ENCODE data around the gene PPP1R7. TPM values are rescaled to one million over a fixed set of nuclear protein-coding genes. Genes with fewer than 3 reads are reported as not detected.

Gene PPP1R7
- total RNA-seq, 2 experiments from 2014 or later, result 78.8 to 84.6 TPM

DNA sequence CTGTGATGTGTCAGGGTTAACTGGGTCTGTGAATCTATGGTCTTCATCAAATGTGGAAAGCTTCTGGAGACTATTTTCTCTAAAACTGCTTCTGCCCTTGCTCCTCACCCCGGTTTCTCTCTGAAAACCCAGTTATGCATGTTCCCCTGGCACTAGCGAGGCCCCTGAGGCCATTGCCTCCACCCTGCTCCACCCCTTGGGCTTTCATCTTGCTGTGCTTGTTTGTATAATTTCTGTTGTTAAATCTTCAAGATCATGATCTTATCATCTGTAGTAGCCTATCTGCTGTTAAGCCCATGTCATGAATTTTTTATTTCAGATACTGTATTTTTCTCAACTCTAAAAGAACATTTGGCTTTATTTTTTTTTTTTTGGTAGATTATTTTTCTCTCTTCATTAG, 23.3 kb downstream of the PPP1R7 start:
- DNase-seq, result no peak
- Mint-ChIP-seq H3K4me3 (no peak overlapping the region), H3K27ac (no peak overlapping the region), H3K36me3 (peaks cover 51% of the 10 kb centered on the region), H3K27me3 (no peaks in the 10 kb centered on the region), H3K4me1 (no peaks in the 10 kb centered on the region), H3K9me3 (peaks cover 2% of the 10 kb centered on the region)
- POLR2A ChIA-PET, result interaction anchor here (0.7 kb wide), 1 partner anchor 63 kb away, joined by 4 read pairs; no protein-coding TSS in a partner anchor
- no peak for ATAC-seq (ENCODE audit: low read depth)

DNA sequence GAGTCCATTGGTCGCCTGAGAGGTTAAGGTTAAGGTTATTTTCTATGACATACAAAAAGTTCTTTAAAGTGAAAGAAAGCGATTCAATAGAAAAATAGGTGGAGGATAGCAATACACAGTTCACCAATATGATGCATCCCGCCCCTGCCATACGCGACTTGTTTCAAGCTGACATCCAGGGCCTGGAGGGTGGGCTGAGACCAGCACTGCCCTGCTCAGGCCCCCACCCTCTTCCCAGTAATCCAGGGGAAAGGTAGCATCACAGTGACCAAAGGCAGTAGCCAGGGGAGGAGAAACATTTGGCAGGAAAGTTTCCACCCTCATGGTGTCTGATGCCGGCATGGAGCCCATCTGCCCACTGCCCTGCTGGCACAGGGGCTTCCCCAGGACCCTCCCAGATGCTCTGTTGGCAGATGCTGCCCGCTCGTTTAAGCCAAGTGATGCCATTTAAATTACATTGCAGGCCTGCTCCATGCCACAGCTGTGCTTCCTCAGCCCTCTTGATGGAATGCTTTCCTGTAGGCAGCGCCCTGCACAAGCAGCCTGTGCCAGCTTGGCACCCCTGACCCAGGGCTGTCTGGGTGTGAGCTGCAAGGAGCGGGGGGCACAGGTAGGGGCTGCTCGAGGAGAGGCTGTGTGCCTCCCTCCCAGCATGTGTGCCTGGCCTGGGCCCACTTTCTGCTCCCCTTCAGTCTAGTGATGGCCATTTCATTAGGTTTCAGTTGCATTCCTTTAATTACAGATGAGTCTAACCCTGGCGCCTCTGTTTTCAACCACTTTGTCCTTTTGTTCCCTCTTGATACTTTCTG, 27.5 kb downstream of the PPP1R7 start:
- Mint-ChIP-seq H3K4me1 (no peaks in the 10 kb centered on the region), H3K9me3 (no peaks in the 10 kb centered on the region), H3K4me3 (no peak overlapping the region), H3K36me3 (peaks cover 18% of the 10 kb centered on the region), H3K27ac (no peak overlapping the region), H3K27me3 (no peaks in the 10 kb centered on the region)
- DNase-seq (no peak), ATAC-seq (ENCODE audit: low read depth) (no peak)
- POLR2A ChIA-PET, result no interaction called here

DNA sequence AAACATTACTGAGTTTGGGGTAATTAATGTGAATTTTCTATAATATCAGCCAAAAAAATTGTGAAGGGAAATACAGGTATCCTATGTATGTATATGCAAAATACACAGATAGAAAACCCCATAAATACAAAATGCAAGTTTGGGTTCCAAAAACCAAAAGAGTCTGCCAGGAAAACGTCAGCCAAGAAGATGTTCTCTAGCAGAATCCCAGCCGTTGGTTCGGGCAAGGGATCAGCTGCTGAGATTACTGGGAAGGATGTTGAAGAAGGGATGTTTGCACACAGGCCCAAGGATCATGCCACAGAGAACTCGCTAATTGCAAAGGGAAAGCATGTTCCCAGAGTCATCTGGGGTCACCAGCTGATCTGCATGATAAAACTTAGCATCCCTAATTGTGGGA, 28.7 kb downstream of the PPP1R7 start:
- POLR2A ChIA-PET, result no interaction called here
- Mint-ChIP-seq H3K27me3 (no peaks in the 10 kb centered on the region), H3K4me1 (no peaks in the 10 kb centered on the region), H3K9me3 (no peaks in the 10 kb centered on the region), H3K27ac (no peak overlapping the region), H3K4me3 (no peak overlapping the region), H3K36me3 (peaks cover 14% of the 10 kb centered on the region)
- no peak for DNase-seq
- no peak for ATAC-seq (ENCODE audit: low read depth)

GRCh38 chr2:241179899-241180298, 29.6 kb downstream of the PPP1R7 start:
- H3K27me3 Mint-ChIP-seq, result no peaks in the 10 kb centered on the region
- H3K36me3 Mint-ChIP-seq, result peaks cover 10% of the 10 kb centered on the region
- POLR2A ChIA-PET, result no interaction called here
- DNase-seq (no peak), ATAC-seq (ENCODE audit: low read depth) (no peak)
- no peaks in the 10 kb centered on the region for H3K4me1 Mint-ChIP-seq
- no peaks in the 10 kb centered on the region for H3K9me3 Mint-ChIP-seq
- H3K4me3 Mint-ChIP-seq, result no peak overlapping the region
- H3K27ac Mint-ChIP-seq, result no peak overlapping the region

DNA sequence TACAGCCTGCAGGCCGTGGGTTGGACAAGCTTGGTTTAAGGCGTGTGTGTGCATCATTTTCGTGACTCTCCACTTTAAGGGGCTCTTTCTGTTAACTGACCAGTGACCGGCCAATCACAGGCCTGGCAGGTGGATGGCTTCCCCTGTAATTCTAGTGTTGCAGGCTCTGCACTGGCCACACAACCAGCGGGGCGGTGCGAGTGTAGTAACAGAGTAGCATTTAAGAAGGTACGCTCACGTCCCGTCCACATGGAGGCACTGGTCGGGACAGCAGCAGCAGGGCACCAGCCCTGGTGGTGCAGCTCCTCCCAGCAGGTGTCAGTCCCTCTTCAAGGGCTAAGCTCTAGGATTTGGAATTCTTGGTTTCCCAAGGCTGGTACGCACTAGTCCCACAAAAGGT, 30.2 kb downstream of the PPP1R7 start:
- ATAC-seq (ENCODE audit: low read depth) (no peak), DNase-seq (no peak)
- Mint-ChIP-seq H3K27ac (no peak overlapping the region), H3K4me3 (no peak overlapping the region), H3K9me3 (no peaks in the 10 kb centered on the region), H3K36me3 (peaks cover 6% of the 10 kb centered on the region), H3K4me1 (no peaks in the 10 kb centered on the region), H3K27me3 (no peaks in the 10 kb centered on the region)
- POLR2A ChIA-PET, result no interaction called here

- no peaks in the 10 kb centered on the region for H3K27me3 Mint-ChIP-seq
- POLR2A ChIA-PET, result no interaction called here
- DNase-seq, result no peak
- ATAC-seq (ENCODE audit: low read depth), result no peak
- H3K4me1 Mint-ChIP-seq, result no peaks in the 10 kb centered on the region
- H3K9me3 Mint-ChIP-seq, result no peaks in the 10 kb centered on the region
- no peak overlapping the region for H3K27ac Mint-ChIP-seq
- H3K36me3 Mint-ChIP-seq, result peaks cover 4% of the 10 kb centered on the region
- no peak overlapping the region for H3K4me3 Mint-ChIP-seq
These were observed 31.9 kb downstream of the PPP1R7 start for GRCh38 chr2:241182126-241182525.

GRCh38 chr2:241182531-241183133, 32.4 kb downstream of the PPP1R7 start:
- Mint-ChIP-seq H3K27ac (no peak overlapping the region), H3K4me3 (no peak overlapping the region), H3K9me3 (no peaks in the 10 kb centered on the region), H3K36me3 (peaks cover 4% of the 10 kb centered on the region), H3K27me3 (no peaks in the 10 kb centered on the region), H3K4me1 (no peaks in the 10 kb centered on the region)
- POLR2A ChIA-PET, result no interaction called here
- DNase-seq, result no peak
- ATAC-seq (ENCODE audit: low read depth), result no peak

- Mint-ChIP-seq H3K9me3 (no peaks in the 10 kb centered on the region), H3K4me3 (no peak overlapping the region), H3K27ac (no peak overlapping the region), H3K36me3 (peaks cover 2% of the 10 kb centered on the region), H3K4me1 (no peaks in the 10 kb centered on the region), H3K27me3 (no peaks in the 10 kb centered on the region)
- POLR2A ChIA-PET, result no interaction called here
- ATAC-seq (ENCODE audit: low read depth), result no peak
- DNase-seq, result no peak
These were observed 33.0 kb downstream of the PPP1R7 start for GRCh38 chr2:241183221-241183620.

GRCh38 chr2:241184901-241185300, 34.6 kb downstream of the PPP1R7 start:
- ATAC-seq (ENCODE audit: low read depth), result no peak
- H3K4me1 Mint-ChIP-seq, result no peaks in the 10 kb centered on the region
- H3K9me3 Mint-ChIP-seq, result no peaks in the 10 kb centered on the region
- H3K36me3 Mint-ChIP-seq, result peaks cover 2% of the 10 kb centered on the region
- POLR2A ChIA-PET, result no interaction called here
- no peaks in the 10 kb centered on the region for H3K27me3 Mint-ChIP-seq
- H3K4me3 Mint-ChIP-seq, result no peak overlapping the region
- DNase-seq, result no peak
- no peak overlapping the region for H3K27ac Mint-ChIP-seq

DNA sequence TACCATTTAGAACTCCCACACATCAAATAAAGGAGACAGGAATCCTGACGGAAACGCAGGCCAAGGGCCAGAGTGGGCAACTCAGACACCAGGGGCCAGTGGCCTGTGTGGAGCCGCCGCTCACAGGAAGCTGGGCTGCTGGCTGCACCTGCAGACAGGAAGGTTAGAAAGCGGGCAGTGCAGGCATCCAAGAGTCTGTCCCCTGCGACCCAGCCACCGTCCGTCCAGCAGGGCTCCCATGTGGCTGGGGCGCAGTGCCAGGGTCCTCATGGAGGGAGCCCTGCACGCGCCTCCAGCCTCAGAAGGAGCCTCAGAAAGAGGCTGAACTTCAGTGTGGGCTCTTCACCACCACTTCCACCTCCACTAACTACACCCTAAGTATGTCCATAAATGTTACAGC, 35.7 kb downstream of the PPP1R7 start:
- Mint-ChIP-seq H3K27me3 (no peaks in the 10 kb centered on the region), H3K4me3 (no peak overlapping the region), H3K36me3 (peaks cover 2% of the 10 kb centered on the region), H3K27ac (no peak overlapping the region), H3K4me1 (no peaks in the 10 kb centered on the region), H3K9me3 (no peaks in the 10 kb centered on the region)
- POLR2A ChIA-PET, result no interaction called here
- no peak for DNase-seq
- no peak for ATAC-seq (ENCODE audit: low read depth)

DNA sequence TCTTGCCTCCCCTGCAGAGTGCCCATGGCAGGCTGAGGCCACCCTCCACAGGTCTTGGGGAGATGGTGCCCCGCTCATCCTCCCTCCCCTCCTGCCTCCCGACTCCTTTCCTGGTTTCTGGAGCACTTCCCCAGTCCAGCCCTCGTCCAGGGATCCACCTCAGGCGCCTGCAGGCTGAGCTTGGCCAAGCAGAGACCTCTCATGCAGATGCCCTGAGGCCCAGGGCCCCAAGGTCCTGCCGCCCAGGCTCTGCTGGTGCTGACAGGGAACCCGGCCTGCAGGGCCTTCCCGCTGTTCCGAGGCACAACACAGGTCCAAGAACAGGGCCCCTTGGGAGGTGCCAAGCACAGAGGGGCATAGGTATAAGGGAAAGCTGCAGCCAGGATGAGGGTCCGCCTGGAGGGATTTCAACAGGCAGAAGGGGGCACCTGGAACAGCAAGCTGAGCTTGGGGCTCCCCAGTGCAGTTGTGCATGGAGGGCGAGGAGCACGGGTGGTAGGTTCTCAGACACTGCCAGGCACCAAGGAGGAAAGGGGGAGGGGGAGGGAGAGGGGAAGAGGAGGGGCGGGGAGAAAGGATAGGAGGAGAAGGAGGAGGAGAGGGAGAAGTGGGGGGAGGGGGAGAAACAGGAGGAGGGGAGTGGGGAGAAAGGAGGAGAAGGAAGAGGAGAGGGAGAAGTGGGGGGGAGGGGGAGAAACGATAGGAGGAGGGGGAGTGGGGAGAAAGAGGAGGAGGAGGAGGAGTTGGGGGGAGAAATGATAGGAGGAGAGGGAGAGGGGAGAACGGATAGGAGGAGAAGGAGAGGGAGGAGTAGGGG, 37.0 kb downstream of the PPP1R7 start:
- DNase-seq (no peak), ATAC-seq (ENCODE audit: low read depth) (no peak)
- Mint-ChIP-seq H3K4me1 (no peaks in the 10 kb centered on the region), H3K9me3 (no peaks in the 10 kb centered on the region), H3K27ac (no peak overlapping the region), H3K27me3 (no peaks in the 10 kb centered on the region), H3K36me3 (peaks cover 2% of the 10 kb centered on the region), H3K4me3 (no peak overlapping the region)
- POLR2A ChIA-PET, result no interaction called here

GRCh38 chr2:241187918-241188234, 37.6 kb downstream of the PPP1R7 start:
- Mint-ChIP-seq H3K4me3 (no peak overlapping the region), H3K9me3 (no peaks in the 10 kb centered on the region), H3K4me1 (no peaks in the 10 kb centered on the region), H3K36me3 (peaks cover 2% of the 10 kb centered on the region), H3K27me3 (no peaks in the 10 kb centered on the region), H3K27ac (no peak overlapping the region)
- ATAC-seq (ENCODE audit: low read depth) (no peak), DNase-seq (no peak)
- POLR2A ChIA-PET, result no interaction called here

- Mint-ChIP-seq H3K27ac (no peak within 1 kb of the TSS), H3K27me3 (no peaks in the 10 kb centered on the region), H3K36me3 (peaks cover 2% of the 10 kb centered on the region), H3K9me3 (no peaks in the 10 kb centered on the region), H3K4me1 (no peaks in the 10 kb centered on the region), H3K4me3 (no peak within 1 kb of the TSS)
- ATAC-seq (ENCODE audit: low read depth) (no peak), DNase-seq (no peak)
- POLR2A ChIA-PET, result no interaction called here
These were observed 38.3 kb downstream of the PPP1R7 start, which contains the start of gene ANO7 for GRCh38 chr2:241188361-241189092. Gene ANO7, plus strand, starts transcription at chr2:241188677. Its CDS starts 1,387 bp downstream, at chr2:241190064.
